Prostate gland (tissue), 2 donors: ENCODE measurements around the gene ZNF532. TPM values are rescaled to one million over a fixed set of nuclear protein-coding genes. Genes with fewer than 3 reads are reported as not detected.
"Not testable (repeated sequence)": the region's sequence is repeated elsewhere in the genome, so short reads cannot be mapped to it uniquely, and the experiment has no call there.

Experiments
- DNase-seq: peaks from one replicate; pipeline ENCODE4 v3.0.0-alpha.2; 2019; ENCODE audit warnings: low spot score
- H3K27ac ChIP-seq, 2 donors: fragments of 200-600 bp; sonication (generic); 2 replicates each; pipeline ENCODE4 v1.5.1; 2017 to 2019
- H3K27me3 ChIP-seq: fragments of 200-600 bp; sonication (generic); replicated peaks from 2 replicates; pipeline ENCODE4 v1.5.1; 2019; ENCODE audit not compliant: insufficient read depth
- H3K36me3 ChIP-seq, 2 donors: fragments of 200-600 bp; sonication (generic); 1 replicate in 1 of 2; 2 replicates in 1 of 2; pipeline versions ENCODE4 v1.5.1 to v1.8.1; 2017 to 2019
- H3K4me1 ChIP-seq: fragments of 200-600 bp; sonication (generic); replicated peaks from 2 replicates; pipeline ENCODE4 v1.5.1; 2019
- H3K4me3 ChIP-seq, 2 donors: fragments of 200-600 bp; sonication (generic); 2 replicates each; pipeline ENCODE4 v1.5.1; 2017 to 2019
- H3K9me3 ChIP-seq: fragments of 200-600 bp; sonication (generic); 2 replicates; pipeline ENCODE4 v1.5.1; 2017
- CTCF ChIP-seq, 4 experiments: fragments of 200-600 bp in 2 of 4; fragments of 450-650 bp in 2 of 4; sonication (generic) in 2 of 4; IDR thresholded peaks; 1 replicate in 3 of 4; 2 replicates in 1 of 4; pipeline ENCODE4 v1.5.1; 2016 to 2019; ENCODE audit warnings: antibody characterized with exemption in 4 of 4, mild to moderate bottlenecking in 2 of 4, moderate library complexity in 2 of 4
- POLR2A ChIP-seq: fragments of 450-650 bp; IDR thresholded peaks from one replicate; pipeline ENCODE4 v1.6.1; 2016; ENCODE audit warnings: antibody characterized with exemption, mild to moderate bottlenecking
- POLR2AphosphoS5 ChIP-seq: sonication (generic); formaldehyde crosslinking; IDR thresholded peaks from one replicate; pipeline ENCODE4 v1.6.1; 2017; ENCODE audit warnings: antibody characterized with exemption
- WGBS: methylation state at CpG from one replicate; pipeline ENCODE4 v1.1.5; 2018; 5-methylcytosine and 5-hydroxymethylcytosine counted together
- intact Hi-C: fragments of 100-400 bp; cut with DNase I; formaldehyde crosslinking; loops from one replicate; pipeline ENCODE4 v1.14.2; 2022
- total RNA-seq, 2 donors: library from RNA; depleted of rRNA; stranded (reverse); fragments of >200 nt; gene quantifications; one replicate each; pipeline ENCODE4 v1.1.0, GENCODE V29; 2016

Gene ZNF532
- total RNA-seq, 2 donors from 2014 or later, result 231 to 299 TPM

- no peaks in the 10 kb centered on the region for H3K36me3 ChIP-seq
- H3K4me1 ChIP-seq, result peaks cover 6% of the 10 kb centered on the region
- H3K9me3 ChIP-seq, result no peaks in the 10 kb centered on the region
- H3K27me3 ChIP-seq, result no peaks in the 10 kb centered on the region
- no peak for DNase-seq
- peak overlapping the region; percentile 10 to 24 for H3K27ac ChIP-seq
- intact Hi-C loops, result no loop called here
- WGBS, result 0% methylated on average over 1 of the region's 1 CpG
- H3K4me3 ChIP-seq, result no peak overlapping the region
- no peak for TF ChIP-seq CTCF (IDR thresholded peaks at IDR 0.05)
- no peak for TF ChIP-seq POLR2AphosphoS5
- no peak for TF ChIP-seq POLR2A
Observed at GRCh38 chr18:59021500-59021899, 156.8 kb downstream of the ZNF532 start.

- WGBS, result 40% methylated on average over 10 of the region's 10 CpGs
- Histone ChIP-seq H3K4me1 (peaks cover 10% of the 10 kb centered on the region), H3K4me3 (no peak overlapping the region), H3K27me3 (no peaks in the 10 kb centered on the region), H3K9me3 (no peaks in the 10 kb centered on the region), H3K27ac (peak overlapping the region; percentile 69 to 83), H3K36me3 (no peaks in the 10 kb centered on the region)
- no peak for TF ChIP-seq POLR2A
- TF ChIP-seq POLR2AphosphoS5, result no peak
- TF ChIP-seq CTCF (IDR thresholded peaks at IDR 0.05), result no peak
- intact Hi-C loops, result no loop called here
- no peak for DNase-seq
Observed at GRCh38 chr18:59022167-59022945, 157.7 kb downstream of the ZNF532 start.

- no peaks in the 10 kb centered on the region for H3K27me3 ChIP-seq
- no peak overlapping the region for H3K4me3 ChIP-seq
- peaks cover 13% of the 10 kb centered on the region for H3K4me1 ChIP-seq
- peak; percentile 34 for DNase-seq
- whole genome bisulfite sequencing, result 18% methylated on average over 3 of the region's 3 CpGs
- no peaks in the 10 kb centered on the region for H3K9me3 ChIP-seq
- intact Hi-C loops, result no loop called here
- peak; percentile 59 for TF ChIP-seq POLR2AphosphoS5
- no peak for TF ChIP-seq CTCF (IDR thresholded peaks at IDR 0.05)
- TF ChIP-seq POLR2A, result no peak
- peak overlapping the region; percentile 69 to 83 for H3K27ac ChIP-seq
- no peaks in the 10 kb centered on the region for H3K36me3 ChIP-seq
Observed at GRCh38 chr18:59024829-59025228, 160.2 kb downstream of the ZNF532 start.

- WGBS, result 95% methylated on average over 2 of the region's 2 CpGs
- H3K9me3 ChIP-seq, H3K27me3 ChIP-seq, intact Hi-C loops, DNase-seq, H3K4me3 ChIP-seq, H3K36me3 ChIP-seq: not testable (repeated sequence)
- peak overlapping the region; percentile 69 to 83 for H3K27ac ChIP-seq
- peaks cover 13% of the 10 kb centered on the region for H3K4me1 ChIP-seq
Observed at GRCh38 chr18:59025532-59025931, 160.9 kb downstream of the ZNF532 start.

- TF ChIP-seq CTCF (IDR thresholded peaks at IDR 0.05) (no peak), POLR2AphosphoS5 (peak; percentile 69), POLR2A (no peak)
- intact Hi-C loops, result no loop called here
- H3K9me3 ChIP-seq, result no peaks in the 10 kb centered on the region
- H3K36me3 ChIP-seq, result no peaks in the 10 kb centered on the region
- 41% methylated on average over 6 of the region's 6 CpGs for WGBS
- peak overlapping the region; percentile 69 to 83 for H3K27ac ChIP-seq
- H3K4me3 ChIP-seq, result no peak overlapping the region
- DNase-seq, result peak; percentile 80
- no peaks in the 10 kb centered on the region for H3K27me3 ChIP-seq
- H3K4me1 ChIP-seq, result peaks cover 13% of the 10 kb centered on the region
Observed at GRCh38 chr18:59026364-59026763, 161.7 kb downstream of the ZNF532 start.
